GM21515 (cell line): ENCODE data around the gene MSH3.
"Not testable (repeated sequence)": the region's sequence is repeated elsewhere in the genome, so short reads cannot be mapped to it uniquely, and the experiment has no call there.

Experiments
- ATAC-seq: cut with Tn5 transposase; IDR thresholded peaks from one replicate; pipeline ENCODE4 v1.9.1; 2021; ENCODE audit not compliant: unreplicated experiment

Gene MSH3

DNA sequence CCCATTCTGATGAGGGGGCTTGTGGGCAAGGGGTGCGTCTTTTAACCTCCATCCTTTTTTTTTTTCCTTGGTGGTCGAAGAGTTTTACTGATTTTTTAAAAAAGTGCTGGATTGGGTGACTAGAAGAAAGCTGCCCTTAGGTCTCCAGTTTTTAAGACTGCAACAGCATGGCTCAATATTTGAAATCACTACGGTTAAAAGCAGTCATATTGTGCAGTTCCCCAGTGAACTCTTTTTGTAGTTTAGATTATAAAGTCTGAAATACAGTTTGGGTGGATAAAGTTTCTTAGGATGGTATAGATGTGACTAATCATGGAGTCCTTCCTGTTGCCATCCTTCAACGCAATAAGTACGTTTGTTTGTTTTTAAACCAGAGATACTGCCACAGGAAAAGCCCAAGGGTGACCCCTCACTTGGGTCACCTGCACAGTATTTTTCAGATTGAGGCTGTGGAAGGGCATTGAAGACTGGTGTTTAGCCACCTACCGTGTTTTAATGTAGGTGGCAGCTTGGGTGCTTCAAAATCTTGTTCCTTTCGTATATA is 851 bp downstream of the MSH3 start:
- no peak for ATAC-seq

DNA sequence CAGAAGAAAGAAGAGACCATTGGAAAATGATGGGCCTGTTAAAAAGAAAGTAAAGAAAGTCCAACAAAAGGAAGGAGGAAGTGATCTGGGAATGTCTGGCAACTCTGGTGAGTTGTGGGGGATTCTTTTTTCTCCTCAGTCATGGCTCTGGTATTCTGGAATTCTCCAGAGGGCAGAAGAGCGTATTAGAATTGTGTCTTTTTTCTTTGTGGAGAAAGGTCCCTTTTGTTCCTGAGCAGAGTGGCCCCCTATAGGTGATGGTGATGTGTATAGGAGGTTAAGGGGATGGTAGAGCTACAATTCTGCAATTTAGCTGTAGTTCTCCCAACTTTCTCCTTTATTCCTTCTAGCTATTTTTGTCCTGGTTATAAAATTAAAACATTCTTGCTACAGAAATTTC is 2.0 kb downstream of the MSH3 start:
- no peak for ATAC-seq

DNA sequence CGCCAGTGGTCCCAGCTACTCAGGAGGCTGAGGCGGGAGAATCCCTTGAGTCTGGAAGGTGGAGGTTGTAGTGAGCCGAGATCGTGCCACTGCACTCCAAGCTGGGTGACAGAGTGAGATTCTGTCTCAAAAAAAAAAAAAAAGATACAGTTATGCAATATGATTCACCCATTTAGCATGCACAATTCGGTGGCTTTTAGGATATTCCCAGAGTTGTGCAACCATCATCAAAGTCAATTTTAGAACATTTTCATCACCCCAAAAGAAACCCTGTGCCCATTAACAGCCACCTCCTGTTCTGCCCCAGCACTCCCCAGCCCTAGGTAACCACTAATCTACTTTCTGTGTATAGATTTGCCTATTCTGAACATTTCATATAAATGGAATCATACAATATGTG is 4.7 kb downstream of the MSH3 start:
- ATAC-seq: no peak

DNA sequence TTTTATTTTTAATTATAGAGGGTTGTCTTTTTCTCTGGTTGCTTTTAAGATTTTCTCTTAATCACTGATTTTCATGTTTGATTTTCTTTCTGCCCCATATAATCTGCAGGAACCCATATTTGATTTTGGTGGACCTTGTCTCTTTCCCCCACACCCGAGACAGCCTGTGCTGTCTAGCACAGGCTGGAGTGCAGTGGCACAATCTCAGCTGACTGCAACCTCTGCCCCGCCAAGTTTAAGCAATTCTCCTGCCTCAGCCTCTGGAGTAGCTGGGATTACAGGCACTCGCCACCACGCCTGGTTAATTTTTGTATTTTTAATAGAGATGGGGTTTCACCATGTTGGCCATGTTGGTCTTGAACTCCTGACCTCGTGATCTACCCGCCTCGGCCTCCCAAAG is 6.2 kb downstream of the MSH3 start:
- not testable (repeated sequence) for ATAC-seq

DNA sequence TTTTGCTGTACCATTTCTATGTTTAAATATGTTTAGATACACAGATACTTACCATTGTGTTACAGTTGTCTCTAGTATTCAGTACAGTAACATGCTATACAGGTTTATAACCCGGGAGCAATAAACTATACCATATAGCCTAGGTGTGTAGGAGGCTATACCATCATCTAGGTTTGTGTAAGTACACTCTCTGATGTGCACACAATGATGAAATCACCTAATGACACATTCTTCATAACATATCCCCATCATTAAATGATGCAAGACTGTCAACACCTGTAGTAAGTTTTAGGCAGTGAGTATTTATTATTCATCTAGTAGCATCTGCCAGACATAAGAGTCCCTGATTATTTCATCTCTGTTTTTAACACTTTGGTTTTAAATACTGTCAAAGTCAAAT is 7.7 kb downstream of the MSH3 start:
- no peak for ATAC-seq

DNA sequence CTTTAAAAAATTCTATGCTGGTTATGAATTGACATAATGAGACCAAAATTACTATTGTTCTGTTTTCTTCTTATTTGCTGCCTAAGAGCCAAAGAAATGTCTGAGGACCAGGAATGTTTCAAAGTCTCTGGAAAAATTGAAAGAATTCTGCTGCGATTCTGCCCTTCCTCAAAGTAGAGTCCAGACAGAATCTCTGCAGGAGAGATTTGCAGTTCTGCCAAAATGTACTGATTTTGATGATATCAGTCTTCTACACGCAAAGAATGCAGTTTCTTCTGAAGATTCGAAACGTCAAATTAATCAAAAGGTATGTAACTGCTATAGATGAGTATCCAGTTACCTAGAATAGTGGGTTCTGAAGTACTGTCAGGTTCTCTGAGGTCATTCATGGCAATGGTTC is 10.6 kb downstream of the MSH3 start:
- no peak for ATAC-seq

DNA sequence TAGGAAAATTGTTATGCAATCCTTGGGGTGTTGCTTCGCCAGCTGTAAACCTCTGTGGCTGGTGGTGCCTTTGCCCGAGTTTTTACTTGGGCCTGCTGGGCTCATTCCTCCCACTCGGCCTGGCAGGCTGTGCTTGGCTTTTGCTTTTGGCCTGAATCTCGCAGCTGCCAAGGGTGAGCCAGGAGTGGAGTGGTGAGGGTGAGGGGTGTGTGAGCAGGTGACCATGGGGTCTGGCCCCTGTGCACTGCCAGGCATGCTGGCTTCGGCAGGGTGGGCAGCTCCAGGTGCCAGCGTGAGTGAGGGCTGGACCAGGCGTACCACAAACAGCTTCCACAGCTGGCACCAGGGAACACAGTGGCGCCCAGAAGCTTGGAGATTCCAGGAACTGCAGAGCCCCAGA is 12.9 kb downstream of the MSH3 start:
- no peak for ATAC-seq

DNA sequence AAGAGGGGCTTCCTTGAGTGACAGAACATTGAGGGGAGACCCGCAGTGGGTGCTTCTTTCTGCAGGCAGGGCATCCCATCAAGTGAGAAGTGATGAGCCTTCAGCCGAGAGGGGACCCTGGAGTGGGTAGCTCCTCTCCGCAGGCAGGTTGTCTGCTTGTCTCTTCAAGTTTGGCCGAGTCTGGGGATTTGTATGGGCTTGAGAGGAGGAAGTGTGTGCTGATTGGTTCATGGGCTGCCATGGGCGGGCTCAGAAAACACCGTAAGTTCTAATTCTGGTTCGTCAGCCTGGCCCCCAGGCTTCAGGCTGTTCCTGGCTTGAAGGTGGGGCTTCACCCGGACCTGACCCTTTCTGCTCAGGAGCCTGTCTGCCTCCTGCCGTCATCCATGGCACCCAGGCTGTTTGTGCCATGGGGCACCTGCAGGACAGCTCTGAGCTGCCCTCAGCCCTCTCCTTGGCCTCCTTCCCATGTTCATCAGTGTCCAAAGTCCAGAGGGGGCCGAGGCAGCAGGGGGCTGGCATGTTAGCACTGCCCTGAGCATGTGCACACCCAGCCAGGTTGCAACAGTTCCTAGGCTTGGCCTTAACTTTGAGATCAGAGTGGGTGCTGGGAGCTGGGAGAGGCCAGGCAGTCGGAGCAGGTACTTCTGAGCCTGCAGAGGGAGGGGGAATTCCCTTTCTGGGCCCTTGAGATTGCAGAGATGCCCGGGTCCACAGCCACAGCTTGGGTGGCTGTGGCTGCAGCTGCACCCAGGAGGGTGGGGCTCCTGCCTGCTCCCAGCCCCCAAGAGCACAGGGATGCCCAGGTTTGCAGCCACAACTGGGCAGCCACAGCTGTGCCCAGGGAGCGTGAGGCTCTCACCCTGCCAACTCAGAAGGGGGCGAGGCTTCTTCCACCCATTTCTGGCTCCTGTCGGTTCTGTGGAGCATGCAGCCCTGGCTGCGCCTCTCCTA is 13.8 kb downstream of the MSH3 start:
- ATAC-seq: peak; percentile 86

DNA sequence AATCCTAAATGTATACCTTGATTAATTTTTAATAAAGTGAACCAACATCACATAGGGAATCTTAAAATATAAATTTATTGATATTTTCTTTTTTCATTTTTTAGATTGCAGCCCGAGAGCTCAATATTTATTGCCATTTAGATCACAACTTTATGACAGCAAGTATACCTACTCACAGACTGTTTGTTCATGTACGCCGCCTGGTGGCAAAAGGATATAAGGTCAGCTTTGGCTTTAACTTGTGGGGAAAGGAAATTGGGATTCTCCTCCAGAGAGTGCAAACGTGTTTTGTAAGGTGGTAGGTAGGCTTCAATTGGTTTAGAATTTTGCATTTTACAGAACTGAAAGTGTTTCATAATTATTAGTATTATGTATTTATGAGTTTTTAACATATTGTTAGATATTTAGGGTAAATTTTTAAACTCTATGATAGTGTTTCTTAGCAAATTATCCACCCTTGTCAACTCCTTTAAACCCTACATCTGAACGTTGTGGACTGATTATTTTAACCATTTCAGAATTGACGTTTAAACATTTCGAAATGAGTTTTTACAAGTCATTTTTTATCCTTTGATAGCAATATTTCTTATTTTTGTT is 17.8 kb downstream of the MSH3 start:
- ATAC-seq: no peak

DNA sequence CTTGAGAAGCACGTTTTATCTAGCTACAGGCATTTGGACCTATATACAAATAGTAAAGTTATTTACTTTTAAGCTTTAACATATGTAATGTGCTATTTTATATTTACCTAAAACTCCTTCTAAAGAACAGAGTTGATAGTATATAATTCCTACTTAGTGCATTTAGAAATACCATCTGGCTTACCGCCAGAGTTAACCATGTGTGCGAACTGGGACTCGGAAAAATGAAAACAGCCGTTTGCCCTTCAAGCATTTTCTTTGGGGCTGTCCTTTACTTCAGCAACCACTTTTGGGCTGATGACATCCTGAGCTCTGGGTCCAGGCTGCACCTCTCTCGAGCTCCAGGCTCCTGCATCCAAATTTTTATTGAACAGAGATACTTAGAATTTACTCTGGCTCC is 22.3 kb downstream of the MSH3 start:
- ATAC-seq: no peak

DNA sequence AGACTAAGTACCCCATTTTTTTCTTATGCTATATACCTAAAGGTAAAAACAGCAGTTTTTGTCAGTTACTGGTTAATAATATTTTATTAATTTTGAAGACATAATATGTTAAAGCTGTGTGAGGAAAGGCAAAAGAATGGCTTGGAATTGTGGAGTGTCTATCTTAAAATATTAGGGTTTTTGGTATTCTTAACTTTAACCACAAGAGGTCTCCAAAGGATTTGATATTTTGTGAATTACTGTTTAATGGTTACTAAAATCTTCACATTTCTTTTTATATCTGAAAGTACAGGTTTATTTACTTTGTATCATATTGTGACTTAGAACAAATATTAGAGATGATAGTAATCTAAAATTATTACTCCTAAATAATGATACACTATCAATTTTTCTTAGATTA is 32.3 kb downstream of the MSH3 start:
- ATAC-seq: no peak

DNA sequence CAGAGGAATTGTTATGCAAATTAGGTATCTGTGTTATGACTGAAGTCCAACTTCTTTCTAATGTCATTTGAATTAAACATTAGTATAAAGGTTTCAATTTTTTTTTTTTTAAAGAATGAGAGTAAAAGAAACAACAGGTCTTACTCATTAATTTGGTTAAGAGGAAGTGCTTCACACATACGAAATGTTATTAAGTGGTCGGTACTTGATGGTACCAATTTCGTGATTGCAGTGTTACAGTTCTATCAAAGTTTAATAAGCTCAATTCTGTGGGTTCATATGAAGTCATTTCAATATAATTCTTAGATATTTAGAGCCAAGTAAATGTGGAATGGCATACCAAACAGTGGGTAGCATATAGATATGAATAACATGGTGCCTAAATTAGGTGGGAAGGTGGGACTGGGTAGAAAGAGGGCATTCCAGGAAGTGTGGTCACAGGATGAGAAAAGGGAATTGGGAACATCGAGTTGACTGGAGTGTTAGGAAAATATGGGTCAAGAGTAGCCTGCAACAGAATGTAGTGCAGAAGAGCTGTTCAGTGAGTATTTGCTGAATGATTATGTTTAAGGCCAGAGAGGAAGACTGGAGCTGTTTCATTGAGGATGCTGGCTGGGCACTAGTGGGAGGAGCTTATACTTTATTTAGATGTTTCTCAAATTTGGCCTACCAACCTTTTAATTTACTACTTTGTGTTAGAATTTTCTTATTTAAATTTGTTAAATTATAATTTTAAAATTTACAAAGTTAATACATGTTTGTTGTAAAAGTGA is 34.4 kb downstream of the MSH3 start:
- no peak for ATAC-seq

DNA sequence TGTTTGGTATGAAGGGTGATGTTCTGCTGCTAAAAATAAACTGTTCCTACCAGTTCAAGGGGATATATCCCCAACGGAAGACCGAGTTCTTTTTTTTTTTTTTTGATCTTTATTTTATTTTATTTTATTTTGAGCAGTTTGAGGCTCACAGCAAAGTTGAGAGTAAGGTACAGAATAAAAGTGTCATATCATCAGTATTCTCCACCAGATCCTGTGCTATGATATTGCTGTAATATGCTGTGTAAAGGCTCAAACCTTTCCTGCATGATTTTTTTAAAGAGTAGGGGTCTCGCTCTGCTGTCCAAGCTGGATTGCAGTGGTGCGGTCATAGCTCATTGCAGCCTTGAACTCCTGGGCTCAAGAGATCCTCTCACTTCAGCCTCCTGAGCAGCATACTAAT is 35.2 kb downstream of the MSH3 start:
- no peak for ATAC-seq

DNA sequence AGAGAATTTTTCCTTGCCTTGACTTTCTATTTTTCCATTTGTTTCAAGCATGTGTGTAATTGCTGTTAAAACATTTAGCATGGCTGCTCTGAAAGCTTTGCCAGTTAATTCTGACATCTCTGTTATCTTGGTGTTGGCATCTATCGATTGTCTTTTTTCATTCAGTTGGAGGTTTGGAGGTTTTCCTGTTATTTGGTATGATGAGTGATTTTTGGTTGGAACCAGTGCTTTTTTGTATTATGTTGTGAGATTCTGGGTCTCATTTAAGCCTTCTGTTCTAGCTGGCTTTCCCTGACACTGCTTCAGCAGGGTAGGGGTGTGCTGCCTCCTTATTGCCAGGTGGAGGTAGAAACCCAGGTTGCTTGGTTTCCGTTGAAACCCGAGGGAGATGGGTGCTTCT is 41.2 kb downstream of the MSH3 start:
- no peak for ATAC-seq

DNA sequence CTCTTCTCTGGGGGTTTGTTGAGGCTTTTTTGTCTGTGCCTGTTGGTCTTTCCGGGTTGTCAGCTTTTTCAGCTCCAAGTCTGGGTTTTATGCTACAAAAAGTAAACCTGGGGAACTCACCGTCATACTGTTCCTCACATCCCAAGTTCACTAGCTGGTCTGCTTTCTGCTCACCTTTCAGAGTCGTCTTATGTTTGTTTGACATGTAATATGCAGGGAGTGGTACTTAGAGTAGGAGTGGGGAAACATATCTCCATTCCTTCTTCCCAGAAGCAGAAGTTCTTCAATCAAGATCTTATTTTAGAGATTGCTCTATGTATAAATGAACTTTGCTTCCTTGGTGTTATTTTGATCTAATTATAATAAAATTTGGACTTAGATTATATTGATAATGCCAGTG is 42.0 kb downstream of the MSH3 start:
- ATAC-seq: no peak

DNA sequence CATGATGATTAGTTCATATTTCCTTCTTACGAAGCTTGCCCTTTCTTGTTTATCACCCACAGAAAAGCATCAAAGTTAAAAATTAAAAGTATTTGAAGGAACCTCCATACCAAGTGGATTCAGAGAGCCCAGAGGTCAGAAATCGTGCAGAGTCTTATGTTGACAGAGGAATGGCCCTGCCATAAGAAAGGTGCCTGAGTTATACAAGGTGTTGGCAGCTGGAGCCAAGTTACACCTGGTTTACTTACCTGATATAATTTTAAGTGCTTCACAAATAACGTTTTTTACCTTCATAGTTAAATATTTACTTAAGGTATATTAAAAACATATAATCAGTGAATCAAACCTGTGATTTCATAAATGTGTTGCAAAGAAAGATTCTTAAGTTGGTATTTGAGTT is 42.6 kb downstream of the MSH3 start:
- no peak for ATAC-seq

DNA sequence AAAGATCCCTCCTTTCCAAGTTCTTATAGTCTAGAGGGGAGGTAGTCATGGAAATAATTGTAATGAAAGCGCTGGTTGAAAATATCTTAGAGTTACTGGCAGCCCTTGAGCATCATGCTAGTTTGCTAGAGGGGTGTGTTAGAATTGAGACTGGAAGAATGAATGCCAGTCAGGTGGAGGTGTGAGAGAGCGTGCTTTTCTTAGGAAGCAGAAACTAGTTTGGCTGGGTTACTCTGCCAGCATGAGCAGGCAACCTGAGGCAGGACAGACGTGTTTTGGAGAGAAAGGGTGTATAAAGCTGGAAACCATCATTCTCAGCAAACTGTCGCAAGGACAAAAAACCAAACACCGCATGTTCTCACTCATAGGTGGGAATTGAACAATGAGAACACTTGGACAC is 43.9 kb downstream of the MSH3 start:
- no peak for ATAC-seq

DNA sequence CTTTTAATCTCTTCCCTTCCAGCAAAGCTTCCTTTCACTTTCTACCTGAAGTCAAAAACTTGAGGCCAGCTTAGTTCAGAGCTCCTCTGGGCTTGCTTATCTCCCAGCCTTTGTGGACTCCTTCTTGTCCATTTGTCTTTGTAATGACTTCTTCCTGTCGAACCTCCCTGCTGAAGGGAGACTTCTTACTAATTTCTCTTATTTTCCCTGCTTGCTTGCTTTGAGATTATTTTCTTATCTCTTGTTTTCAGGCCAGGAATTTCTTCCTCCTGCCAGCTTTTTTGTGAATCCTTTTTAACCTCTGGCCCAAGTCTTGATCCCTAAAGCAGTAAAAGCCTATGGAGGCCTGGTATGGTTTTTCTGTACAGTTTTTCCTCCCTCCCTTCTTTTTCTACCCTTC is 47.1 kb downstream of the MSH3 start:
- no peak for ATAC-seq

DNA sequence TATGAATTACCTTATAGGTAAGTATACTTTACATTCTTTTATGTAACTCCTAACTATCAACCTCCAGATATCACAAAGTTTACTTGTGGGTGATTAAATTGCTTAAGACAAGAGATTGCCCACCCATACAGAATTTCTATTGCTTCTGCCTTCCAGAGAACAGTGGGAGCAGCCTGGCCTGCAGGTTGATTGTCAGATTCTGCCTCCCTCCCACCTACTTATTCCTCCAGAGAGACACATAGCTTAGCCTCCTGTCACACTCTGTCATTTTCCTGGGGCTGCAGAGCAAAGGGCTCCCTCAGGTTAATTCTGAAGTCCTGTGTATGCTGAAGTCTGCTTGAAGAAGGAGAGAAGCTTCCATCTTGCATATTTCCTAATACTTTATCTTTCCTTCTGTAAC is 48.8 kb downstream of the MSH3 start:
- no peak for ATAC-seq

DNA sequence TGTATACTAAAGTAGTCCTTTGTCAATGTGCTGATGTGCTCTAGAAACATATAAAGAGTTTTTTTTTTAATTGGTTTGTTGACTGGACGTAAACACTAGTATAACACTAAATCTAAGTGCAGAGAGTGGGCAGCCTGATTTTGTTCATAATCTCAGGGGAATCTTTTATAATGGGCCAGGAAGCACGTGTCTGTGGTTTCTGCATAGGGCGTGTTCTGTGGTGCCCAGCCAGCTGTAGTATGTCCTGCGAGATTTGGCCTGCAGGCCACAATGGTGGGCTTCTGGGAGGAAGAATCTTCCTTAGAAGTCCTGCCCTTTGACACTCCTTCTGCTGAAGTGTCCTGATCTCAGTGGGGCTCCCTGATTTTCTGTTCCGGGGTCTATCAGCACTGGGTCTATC is 49.3 kb downstream of the MSH3 start:
- ATAC-seq: no peak

DNA sequence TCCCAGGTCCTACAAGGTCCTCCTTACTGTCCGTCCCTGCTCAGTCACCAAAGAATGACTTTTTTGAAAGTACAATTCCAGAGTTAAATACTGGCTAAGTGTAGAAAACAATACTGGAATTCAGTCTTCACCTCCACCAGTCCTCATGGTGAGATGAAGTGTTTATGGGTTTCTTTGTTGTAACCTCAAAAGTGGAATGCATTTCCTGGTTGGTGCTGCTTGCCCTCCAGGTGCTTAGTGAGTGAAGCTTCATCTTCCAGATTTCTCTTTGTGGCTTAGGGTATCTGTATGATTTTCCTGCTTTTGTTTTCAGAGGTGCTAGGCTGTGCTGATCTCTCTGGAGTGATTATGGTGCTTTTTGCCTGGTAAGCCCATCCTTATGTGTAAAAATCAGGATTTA is 49.8 kb downstream of the MSH3 start:
- ATAC-seq: no peak
